LNCAP (cell line): Measurements from ENCODE around the gene RAB17.
A peak's percentile ranks its signal among the peaks of the same experiment; 100 is the strongest.

Source experiments
- CTCF ChIP-seq: fragments of 450-650 bp; IDR thresholded peaks from 2 replicates; pipeline ENCODE4 v1.5.1; 2017; ENCODE audit warnings: mild to moderate bottlenecking

Gene RAB17

GRCh38 chr2:237627441-237628246, 37.1 kb upstream of the RAB17 start, which contains the start of gene LRRFIP1:
Gene LRRFIP1 (plus strand): TSS chr2:237627587. CDS start chr2:237627645, 58 bp downstream.
- TF ChIP-seq CTCF = peak; percentile 17; the same call in 1 of the 2 replicates

- TF ChIP-seq CTCF = no peak
These were observed 36.4 kb upstream of the RAB17 start for GRCh38 chr2:237626813-237627440.

- no peak for TF ChIP-seq CTCF
These were observed 35.2 kb upstream of the RAB17 start for GRCh38 chr2:237625777-237626176.

GRCh38 chr2:237625216-237625705, 34.7 kb upstream of the RAB17 start:
- TF ChIP-seq CTCF = no peak

GRCh38 chr2:237624565-237624964, 34.0 kb upstream of the RAB17 start:
- TF ChIP-seq CTCF = no peak

GRCh38 chr2:237623428-237624403, 33.2 kb upstream of the RAB17 start:
- TF ChIP-seq CTCF = no peak

- TF ChIP-seq CTCF = no peak
These were observed 27.9 kb upstream of the RAB17 start for GRCh38 chr2:237618449-237618848.
